HG03521 (cell line): ENCODE measurements around the gene CNOT1.
"Not testable (repeated sequence)": the region's sequence is repeated elsewhere in the genome, so short reads cannot be mapped to it uniquely, and the experiment has no call there.

Experiments
- ATAC-seq: cut with Tn5 transposase; IDR thresholded peaks from one replicate; pipeline ENCODE4 v1.9.1; 2021; ENCODE audit warnings: mild to moderate bottlenecking, moderate library complexity; ENCODE audit not compliant: unreplicated experiment

The CNOT1 gene

DNA sequence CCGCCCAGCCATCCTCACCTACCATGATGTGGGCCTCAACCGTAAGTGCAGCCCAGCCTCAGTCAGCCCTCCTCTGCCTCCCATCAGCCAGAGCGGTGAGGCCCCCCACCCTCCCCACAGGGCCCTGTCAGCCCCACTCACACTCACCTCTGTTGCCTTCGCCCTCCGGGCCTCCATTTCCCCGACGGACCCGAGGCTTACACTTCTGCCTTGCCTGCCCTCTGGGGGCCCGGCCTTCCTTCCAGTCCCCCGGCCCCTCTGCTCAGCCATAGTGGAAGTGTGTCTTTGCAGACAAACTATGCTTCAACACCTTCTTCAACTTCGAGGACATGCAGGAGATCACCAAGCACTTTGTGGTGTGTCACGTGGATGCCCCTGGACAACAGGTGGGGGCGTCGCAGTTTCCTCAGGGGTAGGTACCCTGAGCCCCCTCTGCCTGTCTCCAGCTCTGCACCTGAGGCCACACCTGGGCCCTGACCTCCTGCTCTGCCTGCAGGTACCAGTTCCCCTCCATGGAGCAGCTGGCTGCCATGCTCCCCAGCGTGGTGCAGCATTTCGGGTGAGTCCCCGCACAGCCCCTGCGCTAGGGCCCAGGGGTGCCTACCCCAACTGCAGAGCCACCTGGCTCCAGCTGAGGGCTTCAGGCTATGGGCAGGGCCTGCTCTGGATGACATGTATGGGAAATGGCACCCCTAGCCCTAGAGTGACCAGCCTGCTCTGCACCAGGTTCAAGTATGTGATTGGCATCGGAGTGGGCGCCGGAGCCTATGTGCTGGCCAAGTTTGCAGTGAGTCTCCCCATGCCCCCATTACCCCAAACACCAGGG, 125.5 kb downstream of the CNOT1 start:
- no peak for ATAC-seq

DNA sequence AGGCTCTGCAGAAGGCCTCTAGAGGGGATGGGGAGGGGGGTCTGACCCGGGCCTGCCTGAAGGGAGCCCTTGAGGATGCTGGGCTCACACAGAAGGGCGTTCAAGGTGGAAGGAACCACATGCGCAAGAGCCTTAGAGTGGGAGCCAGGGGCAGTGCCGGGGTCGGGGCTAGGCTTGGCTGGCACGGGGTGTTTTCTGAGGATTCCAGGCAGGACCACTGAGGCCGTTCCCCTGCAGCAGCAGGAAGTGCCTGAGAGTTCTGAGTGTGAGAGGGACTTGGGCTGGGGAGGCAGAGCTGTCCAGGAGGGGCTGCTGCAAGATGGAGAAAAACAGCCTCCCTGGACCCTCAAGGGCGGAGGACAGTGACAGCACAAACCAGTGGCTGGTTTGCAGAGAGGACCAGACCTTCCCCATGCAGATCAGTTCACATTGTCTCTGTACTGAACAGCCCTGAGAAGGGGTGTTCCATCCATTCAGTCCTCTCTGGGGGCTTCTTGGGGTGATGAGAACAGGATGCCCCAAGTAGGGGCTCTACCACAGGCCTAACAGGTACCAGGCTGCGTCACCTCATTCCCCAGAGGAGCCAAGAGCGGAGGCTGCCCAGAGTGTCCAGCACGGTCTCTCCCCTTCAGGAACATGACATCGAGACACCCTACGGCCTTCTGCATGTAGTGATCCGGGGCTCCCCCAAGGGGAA, 126.3 kb downstream of the CNOT1 start:
- ATAC-seq = no peak

DNA sequence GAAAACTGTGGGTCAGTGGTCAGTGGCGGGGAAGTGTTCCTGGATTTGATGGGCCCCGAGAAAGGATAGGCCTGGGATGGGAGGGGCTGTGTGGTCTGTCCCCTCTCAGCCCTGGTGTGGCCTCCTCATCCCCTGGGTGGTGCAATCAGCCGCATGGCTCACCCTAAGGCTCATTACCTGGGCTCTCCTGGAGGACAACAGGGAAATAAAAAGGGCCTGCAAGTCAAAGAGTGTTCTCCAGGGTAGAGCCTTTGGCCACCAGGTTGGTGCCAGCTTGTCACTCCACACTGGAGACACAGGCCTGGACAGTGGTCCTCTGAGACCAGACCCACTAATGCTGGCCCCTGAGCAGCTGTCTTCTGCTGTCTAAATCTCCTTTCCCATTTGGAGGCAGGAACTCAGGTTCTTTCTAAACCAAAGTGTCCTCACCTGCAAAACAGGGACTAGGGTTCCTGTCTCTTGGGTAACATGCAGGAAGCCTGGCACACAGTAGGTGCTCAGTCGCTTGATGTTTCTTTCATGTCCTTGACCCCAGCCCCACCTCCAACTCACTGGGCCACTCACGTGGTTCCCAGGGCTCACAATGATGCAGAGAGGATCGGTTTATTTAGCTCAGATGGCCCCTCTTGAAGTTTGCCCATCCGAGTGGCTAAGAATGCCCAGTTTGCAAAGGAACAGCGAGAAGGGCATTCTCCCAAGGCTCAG, 127.3 kb downstream of the CNOT1 start:
- ATAC-seq = no peak

DNA sequence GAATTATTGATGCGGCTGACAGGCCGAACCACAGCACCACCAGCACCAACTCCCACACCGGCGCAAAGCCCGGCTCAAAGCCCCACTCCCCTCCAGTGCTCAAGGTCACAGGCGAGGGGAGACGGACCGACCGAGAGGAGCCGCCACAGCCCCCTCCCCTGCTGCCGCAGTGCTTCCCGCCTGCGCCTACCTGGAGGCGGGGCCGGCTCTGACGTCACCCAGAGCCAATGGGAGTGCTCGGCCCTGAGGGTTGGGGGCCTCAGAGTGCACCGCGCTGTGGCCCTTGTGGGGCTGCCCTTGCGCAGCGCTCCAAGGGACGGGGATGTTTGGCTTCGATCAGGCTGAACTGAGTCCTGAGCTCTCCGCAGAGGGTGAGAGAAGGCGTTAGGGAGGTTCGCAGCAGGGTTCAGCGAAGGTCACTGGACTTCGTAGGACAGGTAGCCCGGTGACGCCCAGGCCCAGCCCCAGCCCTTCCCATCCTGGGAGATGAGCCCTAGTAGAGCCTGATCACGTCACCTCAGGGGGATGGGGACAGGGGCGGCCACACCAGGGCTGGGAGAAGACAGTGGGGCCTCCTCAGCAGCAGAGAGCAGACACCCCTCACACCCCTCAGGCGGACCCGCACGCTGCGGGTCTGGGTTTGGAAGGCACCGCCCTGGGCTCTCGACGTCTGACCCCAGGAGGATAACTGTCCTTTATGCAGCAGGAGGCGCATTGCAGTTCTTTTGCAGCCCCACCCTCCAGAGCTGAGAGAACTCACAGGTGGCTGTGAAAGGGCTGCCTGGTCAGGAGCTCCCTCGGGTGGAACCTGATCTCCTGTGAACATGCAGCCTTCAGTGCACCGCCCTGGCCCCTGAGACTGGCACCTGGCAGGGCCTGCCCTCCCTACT, 128.1 kb downstream of the CNOT1 start:
- ATAC-seq = no peak

DNA sequence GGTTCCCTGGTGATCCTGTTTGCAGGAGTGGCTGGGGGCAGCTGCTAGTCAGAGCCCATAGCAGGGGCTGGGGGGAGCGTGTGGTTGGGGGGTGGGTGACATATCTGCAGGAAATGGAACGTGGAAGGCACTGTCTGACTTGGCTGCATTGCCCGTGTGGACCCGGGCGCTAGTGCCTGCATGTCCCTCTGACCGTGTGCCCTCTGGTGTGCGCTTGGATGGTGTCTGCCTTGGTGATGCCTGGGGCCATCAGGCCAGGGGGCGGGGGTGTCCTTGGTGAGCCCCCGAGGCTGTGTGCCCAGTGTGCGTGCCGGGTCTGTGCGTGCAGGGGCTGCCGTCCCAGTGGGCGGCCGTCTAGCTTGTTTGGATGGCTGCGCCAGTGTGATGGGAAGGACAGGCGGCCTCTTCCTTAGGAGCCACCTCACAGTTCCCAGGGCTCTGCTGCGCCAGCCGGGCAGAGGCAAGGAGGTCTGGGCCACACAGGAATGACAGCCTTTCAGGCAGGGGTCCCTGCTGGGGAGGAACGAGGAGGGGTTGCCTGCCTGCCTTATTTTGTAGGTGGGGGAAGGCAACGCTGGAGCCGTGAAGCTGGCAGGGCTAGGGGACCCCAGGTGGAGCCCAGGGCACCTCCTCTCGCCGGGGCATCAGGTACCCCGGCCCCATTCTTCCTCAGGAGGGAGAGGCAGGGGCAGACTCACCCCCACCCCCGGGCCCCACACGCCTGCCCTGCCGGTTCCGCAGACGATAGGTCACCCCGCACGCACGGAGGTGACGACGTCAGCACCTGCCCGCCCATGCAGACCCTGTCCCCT, 129.0 kb downstream of the CNOT1 start:
- no peak for ATAC-seq

DNA sequence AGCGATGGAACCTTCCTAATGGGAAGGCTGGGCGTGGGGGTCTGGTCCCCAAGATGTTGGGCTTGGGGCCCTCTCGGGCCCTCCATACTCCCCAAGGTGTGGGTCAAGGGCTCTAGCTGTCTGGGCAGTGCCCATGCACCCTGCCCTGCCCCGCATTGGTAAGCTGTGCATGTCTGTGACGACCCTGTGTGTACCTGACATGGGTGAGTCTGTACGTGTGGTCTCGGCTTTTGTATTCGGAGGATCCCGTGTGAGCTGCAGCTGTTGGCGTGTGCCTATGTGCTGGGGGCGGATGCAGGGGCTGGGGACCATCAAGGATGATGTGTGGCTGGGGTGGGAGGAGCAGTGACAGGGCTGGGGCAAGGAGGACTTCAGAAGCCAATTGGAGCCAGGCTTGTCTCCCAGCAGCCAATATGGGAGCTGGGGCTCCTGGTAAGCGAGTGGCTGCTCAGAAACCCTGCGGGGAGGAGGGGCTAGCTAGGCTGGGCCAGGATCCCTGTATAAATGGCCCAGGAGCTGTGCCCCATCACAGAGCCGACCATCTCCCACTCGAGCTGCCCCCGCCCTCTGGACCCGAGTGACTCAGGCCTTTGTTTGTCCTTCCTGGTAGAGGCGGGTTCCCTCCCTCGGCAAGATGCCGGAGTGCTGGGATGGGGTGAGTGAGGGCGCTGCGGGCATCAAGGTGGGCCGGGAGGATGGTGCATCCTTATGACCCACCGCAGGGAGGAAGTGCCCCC, 129.8 kb downstream of the CNOT1 start, which contains the start of gene NDRG4:
TSS of gene NDRG4 (plus strand) at position 529 of the 737 bp plus-strand sequence. CDS start at position 635, 106 bp downstream.
- peak; percentile 39 for ATAC-seq

DNA sequence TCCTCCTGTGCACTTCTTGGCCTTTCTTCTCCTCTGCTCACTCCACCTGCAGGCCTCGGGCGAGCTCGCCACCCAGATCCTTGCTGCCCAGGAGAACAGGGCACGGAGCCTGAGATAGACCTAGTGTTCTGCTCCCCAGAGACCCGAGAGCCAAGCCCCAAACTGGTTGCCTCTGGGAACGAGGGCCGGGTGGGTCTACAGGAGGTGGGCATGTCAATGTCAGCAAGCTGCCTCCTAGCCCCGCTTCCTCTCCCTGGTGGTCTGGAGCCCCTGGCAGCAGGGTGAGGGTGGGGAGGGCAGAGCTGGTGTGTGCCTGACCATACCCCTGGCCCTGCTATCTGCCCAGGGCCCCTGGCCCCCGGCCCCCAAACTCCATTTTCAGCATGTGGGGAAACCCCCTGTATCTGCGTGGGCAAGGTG, 130.5 kb downstream of the CNOT1 start:
- ATAC-seq = no peak

DNA sequence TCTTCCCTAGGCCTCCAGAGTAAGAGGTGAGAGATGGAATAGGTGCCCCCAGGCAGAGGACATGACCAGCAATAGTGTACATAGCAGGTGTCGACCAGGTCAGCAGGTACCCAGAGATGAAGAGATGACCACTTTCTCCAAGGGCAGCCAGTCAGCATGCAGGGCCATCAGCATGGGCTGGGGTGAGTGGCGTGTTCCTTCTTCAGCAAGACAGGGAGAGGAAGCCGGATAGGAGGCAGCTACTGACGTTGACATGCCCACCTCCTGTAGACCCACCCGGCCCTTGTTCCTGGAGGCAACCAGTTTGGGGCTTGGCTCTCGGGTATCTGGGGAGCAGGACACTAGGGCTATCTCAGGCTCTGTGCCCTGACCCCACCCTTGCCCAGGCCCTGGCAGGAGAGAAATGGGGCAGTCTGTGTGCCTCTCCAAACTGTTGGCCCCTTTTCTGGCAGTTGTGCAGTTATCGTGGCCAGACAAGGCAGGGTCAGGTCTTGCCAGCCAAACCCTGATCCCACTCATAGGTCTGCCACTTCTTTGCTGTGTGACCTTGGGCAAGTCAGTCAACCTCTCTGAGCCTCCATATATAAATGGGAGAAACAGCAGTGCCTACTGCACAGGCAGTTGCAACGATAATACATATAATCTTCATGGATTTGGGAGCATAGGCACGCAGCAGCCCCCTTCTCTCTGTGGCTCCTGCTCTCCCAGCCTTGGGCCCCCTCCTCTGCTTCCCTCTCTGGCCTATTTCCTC, 131.1 kb downstream of the CNOT1 start:
- no peak for ATAC-seq

DNA sequence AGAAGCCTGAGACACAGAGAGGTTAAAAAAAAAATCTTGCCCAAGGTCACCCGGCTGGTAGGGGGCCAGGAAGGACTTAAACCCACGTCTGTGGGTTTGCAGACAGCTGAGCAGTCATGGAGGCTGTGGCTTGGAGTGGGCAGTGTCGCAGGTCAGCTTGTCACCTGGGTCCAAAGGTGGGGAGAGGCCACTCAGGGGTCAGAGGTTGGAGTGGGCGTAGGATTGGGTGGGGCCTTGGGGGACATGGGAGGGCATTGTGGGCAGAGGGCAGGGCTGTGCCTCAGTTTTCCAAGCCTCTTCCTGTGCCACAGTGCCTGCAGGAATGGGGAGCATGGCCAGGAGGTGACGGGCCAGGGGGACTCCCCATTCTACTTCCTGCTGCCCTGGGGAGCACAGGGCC, 131.7 kb downstream of the CNOT1 start:
- ATAC-seq = no peak

DNA sequence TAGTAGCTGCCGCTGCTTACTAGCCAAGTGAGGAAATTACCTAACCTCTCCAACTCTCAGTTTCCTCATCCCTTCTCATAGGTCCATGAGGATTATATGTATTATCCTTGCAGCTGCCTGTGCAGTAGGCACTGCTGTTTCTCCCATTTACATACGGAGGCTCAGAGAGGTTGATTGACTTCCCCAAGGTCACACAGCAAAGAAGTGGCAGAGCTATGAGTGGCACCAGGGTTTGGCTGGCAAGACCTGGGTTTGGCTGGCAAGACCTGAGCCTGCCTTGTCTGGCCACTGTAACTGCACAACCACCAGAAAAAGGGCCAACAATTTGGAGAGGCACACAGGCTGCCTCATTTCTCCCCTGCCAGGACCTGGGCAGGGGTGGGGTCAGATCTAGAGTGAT, 132.2 kb downstream of the CNOT1 start:
- no peak for ATAC-seq

DNA sequence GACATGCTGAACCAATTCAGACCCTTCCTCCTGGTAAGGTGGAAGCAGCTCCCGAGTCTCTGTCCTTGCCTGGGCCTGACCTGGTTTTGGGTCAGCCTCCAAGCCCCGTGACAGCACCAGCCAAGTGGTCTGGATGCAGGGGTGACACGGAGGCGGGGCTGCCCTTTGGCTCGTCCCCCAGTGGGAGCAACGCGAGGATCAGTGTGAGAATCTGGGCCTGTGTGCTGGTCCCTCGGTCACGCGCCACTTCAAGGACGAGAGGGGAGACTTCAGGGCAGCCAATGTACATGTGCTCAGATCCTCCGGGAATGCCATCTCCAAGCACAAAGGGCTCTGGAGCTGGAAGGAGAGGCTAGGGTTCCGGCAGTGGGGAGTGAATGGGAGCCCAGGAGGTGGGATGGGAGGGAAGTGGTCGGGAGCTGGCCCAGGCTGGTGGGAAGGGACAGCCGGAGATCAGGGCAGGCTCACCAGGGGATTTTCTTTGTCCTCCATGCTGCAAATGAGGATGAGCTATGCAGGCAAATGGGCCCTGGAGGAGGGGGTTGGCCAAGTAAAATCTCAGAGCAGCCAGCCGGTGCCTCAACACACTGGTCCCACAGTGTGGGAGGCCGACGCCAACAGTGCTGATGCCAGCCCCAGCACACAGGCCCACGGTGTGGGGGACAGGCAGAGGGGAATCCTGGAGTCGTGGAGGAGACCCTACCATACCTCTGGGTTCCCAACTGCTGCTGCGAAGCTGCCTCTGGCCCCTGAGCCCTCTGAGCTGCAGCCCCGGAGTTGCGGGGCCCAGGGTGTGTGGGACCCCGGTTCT, 133.9 kb downstream of the CNOT1 start:
- ATAC-seq = no peak

DNA sequence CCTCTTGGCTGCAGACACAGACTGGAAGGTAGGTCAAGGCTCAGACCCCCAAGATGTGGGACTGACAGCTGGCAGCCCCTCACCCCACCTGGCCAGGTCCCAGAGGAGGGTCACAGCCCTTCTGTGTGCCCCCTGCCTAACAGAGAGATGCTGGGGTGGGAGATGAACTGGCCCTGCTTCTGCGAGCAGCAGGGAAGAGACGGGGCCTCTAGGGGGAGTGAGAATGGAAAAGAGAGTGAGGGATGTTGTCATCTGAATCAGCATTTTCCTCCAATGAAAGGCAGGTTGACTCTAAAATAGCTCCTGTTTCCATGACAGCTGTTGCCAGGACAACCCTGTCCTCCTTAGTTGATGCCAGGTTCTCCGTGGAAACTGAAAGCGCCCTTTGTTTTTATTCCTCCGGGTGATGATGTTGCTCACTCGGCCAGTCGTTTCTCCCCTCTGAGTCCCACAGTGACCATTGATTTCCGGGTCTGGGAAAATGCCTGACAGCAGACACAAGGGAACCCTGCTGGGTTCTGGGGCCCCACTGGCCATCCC, 134.6 kb downstream of the CNOT1 start:
- ATAC-seq = peak; percentile 49

DNA sequence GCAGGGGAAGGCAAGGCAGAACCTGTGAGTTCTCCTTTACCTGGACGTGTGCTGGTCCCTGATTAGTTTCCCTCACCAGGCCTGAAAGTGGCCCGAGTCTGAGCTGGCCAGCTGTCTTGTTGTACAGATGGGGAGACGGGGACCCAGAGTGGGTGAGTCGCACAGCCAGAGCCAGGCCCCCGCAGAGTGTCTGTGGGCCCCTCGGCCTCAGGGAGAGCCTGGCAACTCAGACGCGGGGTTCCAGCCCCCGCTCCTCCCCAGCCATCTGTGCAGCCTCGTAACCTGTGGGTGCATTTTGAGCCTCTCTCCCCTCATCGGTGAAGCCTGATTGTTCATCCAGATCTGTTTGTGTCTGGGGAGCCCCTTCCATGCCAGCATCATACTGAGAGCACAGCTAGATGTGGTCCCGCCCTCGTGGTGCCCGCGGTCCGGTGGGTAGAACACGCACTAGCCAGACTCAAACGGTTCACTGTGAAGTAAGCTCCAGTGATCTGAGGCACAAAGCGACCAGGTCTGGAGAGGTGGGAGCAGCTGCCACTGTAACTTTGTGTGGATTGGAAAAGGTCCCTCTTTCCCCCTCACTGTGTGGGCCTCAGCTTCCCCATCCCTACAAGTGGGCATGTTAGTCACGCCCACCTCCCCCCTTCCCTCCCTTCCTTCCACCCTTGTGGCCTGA, 135.7 kb downstream of the CNOT1 start:
- ATAC-seq = no peak

DNA sequence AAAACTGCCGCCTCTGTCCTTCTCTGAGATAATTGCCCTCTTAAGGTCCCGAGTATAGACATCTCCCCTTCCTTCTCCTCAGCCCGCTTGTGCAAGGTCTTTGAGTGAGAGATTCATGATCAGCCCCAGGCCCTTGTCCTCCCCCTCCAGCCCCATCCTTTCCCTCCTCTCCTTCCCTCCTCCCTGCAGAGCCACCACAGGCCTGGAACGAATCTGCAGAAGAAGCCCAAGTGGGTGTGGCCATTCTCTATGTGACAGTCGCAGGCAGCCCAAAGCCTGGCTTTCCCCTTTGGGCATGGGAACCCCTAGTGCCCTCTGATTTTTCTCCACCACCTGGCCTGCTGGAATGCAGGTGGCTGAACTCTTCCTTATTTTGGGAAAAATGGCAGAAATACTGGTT, 136.9 kb downstream of the CNOT1 start:
- no peak for ATAC-seq

DNA sequence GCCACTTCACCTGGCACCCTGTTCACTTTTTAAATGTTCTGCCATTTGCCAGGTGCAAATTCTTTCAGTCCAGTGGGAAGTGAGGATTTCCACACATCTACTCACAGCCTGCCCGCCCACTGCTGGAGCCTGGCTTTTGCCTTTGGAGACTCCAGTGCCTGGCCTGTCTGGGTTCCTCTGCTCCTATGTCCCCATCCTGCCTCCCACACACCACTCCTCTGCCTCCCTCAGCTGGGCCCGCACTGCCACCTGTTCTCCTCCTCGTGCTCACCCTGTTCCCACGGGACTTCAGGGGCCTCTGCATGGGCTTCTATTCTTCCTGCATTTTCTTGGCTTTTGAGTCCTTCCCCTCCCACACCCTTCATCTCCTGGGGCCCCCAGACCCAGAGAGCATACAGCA, 137.6 kb downstream of the CNOT1 start:
- no peak for ATAC-seq

DNA sequence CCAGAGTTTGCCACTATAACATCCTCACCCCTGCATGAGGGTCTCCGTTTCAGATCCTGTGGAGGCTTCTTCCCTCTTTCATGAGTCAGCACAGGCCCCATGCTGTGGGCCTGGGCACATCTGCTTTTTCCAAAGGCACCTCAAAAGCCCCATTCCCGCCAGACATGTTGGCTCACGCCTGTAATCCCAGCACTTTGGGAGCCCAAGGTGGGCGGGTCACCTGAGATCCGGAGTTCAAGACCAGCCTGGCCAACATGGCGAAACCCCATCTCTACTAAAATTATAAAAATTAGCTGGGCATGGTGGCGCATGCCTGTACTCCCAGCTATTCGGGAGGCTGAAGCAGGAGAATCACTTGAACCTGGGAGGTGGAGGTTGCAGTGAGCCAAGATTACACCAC, 139.1 kb downstream of the CNOT1 start:
- not testable (repeated sequence) for ATAC-seq

DNA sequence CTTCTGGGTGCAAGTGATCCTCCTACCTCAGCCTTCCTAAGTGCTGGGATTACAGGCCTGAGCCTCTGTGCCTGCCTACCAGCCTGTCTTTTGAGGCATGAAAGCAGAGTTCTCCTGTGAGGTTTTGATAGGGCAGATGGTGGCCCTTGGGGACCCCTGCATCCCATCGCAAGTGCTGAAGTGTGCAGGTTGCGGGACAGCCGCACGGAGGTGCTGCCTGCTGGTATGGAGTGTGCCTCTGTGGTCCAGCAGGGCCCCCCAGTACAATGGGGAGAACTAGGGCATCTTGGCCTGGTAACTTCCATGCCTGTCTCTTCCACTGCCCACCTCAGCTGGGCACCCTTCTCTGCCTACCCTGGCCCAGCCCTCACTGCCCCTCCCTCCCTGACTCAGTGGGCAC, 139.6 kb downstream of the CNOT1 start:
- no peak for ATAC-seq
